GM12873 (cell line): Measurements from ENCODE around the gene NFATC1.
A peak's percentile ranks its signal among the peaks of the same experiment; 100 is the strongest.

ENCODE experiments used
- TF ChIP-seq, protein P1 (sequence below): IDR thresholded peaks from 2 replicates; pipeline ENCODE4 v1.5.1; 2012; ENCODE audit warnings: low read depth, mild to moderate bottlenecking, moderate library complexity, low read length, control low read depth; ENCODE audit not compliant: insufficient read depth; ENCODE audit errors: missing control alignments

Gene NFATC1

DNA sequence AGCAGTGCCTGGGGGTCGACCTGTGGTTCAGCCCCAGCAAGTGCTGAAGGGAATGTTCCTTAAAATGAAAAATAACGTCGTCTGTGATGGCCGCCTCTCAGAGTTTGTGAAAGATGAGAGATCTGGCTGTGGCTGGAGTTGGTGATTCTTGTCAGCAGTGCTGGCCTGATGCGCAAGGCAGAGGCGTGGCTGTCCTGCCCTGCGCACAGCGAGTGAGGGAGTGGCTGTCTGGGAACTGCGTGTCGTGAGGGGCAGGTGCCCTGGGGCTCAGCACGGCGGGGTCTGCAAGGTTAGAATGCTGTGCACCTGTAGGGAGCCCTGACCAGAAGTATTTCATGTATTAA is 8.8 kb downstream of the NFATC1 start:
- TF ChIP-seq, protein P1, sequence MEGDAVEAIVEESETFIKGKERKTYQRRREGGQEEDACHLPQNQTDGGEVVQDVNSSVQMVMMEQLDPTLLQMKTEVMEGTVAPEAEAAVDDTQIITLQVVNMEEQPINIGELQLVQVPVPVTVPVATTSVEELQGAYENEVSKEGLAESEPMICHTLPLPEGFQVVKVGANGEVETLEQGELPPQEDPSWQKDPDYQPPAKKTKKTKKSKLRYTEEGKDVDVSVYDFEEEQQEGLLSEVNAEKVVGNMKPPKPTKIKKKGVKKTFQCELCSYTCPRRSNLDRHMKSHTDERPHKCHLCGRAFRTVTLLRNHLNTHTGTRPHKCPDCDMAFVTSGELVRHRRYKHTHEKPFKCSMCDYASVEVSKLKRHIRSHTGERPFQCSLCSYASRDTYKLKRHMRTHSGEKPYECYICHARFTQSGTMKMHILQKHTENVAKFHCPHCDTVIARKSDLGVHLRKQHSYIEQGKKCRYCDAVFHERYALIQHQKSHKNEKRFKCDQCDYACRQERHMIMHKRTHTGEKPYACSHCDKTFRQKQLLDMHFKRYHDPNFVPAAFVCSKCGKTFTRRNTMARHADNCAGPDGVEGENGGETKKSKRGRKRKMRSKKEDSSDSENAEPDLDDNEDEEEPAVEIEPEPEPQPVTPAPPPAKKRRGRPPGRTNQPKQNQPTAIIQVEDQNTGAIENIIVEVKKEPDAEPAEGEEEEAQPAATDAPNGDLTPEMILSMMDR, result no peak

DNA sequence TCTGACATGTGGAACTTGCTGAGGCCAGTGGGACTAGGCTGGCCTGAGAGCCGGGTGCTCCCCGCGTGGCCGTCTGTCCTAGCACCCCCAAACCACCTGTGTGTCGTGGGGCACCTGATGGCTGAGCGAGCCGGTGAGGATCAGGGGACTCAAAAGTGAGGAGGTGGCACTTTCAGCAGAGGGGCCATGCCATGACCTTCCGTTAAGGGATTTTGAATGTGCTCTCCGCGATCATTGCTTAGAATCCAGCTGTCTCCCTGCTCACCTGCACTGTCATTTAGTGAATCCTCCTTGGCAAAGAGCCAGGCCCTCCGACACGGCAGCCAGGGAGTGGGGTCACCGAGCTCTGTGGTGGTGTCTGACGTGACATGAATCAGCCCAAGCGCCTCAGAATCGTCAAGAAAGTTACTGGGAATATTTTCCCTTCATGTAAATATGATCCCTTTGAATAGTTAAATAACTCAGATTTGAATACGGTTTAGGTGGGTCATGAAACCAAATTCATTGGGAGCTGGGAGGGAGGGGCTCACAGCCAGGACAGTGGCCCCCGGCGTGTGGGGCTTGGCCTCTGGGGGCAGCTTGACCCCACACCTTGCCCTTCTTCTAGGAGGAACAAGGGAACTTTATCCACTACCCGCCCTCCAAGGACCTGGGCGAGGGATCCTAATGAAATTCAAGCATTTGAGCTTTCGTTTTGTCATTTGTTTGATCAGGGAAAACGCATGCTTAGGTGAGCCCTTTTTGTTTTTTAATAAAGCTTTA is 9.5 kb downstream of the NFATC1 start:
- TF ChIP-seq, protein P1, result no peak

DNA sequence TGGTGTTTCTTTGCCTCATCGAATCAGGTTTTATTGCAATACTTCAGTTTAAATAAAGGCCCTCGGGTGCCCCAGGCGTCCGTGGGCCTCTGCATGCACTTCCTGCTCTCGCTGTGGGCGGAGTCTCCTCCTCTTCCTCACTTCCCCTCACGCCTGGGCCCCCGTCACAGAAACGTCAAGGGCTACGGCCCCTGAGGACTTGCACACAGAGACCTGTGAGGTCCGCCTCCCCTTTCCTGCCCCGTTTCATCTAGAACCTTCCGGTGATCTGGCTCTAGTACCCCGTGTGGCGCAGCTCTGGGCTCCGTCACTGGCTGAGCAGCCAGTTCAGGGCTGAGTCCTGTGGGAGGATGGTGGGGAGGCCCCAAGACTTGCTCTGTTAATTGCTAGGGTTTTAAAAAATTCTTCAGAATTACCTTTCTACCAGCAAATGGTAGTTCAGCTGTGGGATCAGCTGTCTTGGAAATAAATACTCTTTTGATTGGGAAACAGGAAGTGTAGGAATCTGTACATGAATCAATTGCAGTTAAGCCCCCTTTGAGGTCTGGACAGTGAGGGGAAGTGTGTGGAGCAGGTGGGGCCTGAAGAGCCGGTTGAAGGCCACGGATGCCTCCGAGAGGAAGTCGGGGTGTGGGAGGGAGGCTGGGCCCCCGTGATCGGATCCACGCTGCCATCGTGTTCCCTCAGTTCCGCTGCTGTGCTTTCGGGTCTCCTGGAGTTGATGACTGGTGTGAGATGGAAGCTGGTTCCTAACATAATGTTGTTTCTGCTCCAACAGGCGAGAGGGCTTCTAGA is 10.2 kb downstream of the NFATC1 start:
- TF ChIP-seq, protein P1, result peak; percentile 0

DNA sequence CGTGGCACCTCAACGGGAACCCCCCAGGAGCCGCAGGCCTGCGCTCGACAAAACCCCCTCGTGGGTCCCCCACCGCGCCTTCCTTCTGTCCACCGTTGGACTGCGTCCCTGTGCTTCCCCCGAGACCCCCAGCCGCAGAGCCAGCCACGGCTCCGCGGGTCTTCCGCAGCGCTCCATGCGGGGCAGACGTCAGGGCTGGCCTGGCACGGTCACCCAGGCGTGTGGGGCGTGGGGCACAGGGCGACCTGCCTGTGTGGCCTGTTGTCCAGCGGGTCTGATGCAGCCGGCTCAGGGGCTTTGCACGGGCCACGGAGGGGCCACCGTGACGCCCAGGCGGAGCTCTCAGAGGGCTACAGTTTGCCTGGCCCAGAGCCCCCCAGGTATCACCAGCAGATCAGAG is 11.0 kb downstream of the NFATC1 start:
- TF ChIP-seq, protein P1, result no peak

DNA sequence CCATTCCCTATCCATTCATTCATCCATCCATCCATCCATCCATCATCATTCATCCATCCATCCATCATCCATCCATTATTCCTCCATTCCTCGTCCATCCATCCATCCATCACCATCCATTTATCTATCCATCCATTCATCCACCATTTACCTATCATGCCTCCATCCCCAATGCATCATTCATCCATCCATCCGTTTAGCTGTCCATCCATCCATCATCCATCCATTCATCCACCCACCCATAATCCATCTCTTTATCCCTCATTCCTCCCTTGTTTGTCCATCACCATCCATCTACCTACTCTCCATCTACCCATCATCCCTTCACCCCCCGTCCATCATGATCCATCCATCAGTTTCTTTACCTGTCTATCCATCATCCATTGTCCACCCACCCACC is 13.6 kb downstream of the NFATC1 start:
- TF ChIP-seq, protein P1, result no peak

DNA sequence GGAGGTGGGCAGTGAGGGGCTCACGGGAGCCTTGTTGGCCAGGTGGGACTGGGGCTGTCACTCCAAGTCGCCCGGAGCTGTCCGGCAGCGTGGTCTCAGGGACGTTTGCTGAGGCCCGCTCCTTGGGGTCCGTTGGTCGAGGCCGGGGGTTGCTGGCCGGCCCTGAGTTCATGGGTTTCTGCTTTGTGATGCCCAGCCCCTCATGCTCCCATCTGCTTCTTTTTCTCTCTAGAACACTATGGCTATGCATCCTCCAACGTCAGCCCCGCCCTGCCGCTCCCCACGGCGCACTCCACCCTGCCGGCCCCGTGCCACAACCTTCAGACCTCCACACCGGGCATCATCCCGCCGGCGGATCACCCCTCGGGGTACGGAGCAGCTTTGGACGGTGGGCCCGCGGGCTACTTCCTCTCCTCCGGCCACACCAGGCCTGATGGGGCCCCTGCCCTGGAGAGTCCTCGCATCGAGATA is 14.5 kb downstream of the NFATC1 start:
- TF ChIP-seq, protein P1, result no peak
